GM19351 (cell line): Measurements from ENCODE around the gene NUP62.

Experiments used
- ATAC-seq: cut with Tn5 transposase; IDR thresholded peaks from one replicate; pipeline ENCODE4 v1.9.1; 2021; ENCODE audit warnings: mild to moderate bottlenecking, moderate library complexity; ENCODE audit not compliant: unreplicated experiment

NUP62 gene

DNA sequence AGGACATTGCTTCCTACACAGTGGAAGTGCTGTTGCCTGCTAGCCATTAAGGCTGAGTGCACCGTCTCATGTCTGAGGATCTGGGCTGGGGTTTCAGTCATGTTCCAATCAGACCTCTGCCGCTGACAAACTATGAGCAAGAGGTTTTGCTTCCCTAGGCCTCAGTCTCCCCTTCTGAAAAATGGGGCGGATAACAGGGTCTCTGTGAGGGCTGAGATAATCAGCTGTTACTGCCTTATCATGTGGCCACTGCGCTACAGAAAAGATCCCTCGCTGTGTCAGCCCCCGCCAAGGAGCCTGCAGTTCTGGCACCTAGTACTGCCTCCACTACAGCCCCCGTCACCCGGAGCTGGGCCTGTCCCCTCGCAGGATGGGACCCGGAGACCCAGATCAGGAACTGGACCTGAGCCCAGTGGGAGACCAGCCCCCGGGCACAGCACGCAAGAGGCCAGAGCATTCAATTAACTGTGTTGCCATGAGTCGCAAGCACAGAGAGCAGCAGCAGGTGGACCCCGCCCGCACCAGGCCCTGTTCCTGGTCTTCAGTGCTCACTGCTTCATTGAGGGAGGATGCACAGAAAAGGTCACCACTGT, 58.9 kb downstream of the NUP62 start:
- ATAC-seq: no peak

GRCh38 chr19:49869484-49870308, 59.6 kb downstream of the NUP62 start:
- peak; percentile 82 for ATAC-seq

GRCh38 chr19:49869009-49869483, 60.3 kb downstream of the NUP62 start:
- peak; percentile 13 for ATAC-seq

- ATAC-seq: peak; percentile 36
Observed at GRCh38 chr19:49866933-49867782, 62.1 kb downstream of the NUP62 start, which contains the start of gene PNKP. Gene PNKP (minus strand): TSS chr19:49867576. CDS start chr19:49867204, 372 bp downstream.

- ATAC-seq: no peak
Observed at GRCh38 chr19:49864890-49865289, 64.4 kb downstream of the NUP62 start.

DNA sequence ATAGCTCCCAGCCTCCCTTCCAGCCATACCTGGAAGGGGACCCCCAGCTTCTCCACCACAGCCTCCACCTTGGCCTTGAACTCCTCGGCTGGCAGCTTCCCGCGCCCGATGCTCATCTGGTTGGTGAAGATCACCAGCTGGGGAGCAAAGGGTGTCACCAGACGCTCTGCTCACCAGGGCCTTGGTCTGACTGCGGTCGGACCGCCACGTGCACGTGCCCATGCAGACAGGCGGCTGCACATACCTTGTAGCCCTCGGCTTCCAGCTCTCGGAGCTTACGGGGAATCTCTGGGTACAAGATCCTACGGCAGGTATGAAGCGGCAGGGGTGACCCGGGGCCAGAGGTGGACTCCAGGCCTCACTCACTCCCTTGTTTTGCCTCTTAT, 65.4 kb downstream of the NUP62 start:
- no peak for ATAC-seq

GRCh38 chr19:49863254-49863934, 65.9 kb downstream of the NUP62 start:
- ATAC-seq: no peak

DNA sequence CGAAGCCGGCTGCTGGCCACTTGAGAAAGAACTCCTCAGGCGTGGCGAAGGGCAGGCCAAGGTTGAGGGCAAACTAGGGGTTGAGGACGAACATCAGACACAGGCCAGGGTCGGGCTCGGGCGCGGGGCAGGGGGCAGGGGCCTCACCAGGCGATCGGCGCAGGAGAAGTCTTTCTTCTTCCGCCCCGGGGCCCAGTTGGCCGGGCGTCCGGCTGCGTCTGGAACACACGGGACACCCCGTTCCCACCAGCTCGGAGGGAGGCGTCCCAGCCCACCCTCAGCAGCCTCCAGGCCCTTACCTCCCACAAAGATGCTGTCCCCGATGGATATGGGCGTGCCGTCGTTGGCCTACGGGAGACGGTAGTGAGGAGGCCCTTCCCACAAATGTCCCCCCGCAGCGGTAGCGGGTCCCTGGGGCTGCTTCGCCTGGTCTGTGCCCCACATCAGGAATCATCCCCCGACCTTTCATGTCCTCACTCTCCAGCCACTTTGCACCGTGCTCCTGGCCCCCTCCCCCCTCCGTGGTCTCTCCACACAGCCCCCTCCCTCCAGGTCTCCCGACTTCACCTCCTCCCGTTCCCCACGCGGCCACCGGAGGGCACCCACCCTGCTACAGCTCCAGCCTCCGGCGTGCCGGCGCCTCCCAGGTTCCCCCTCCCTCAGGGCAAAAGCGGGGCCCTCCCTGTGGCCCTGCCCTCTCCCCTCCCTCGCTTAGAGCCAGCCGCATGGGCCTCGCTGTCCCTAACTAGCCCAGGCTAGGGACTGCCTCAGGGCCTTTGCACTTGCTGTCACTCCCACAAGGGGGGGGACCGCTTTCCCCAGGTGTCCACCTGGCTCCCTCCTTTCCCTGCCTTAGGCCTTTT, 66.7 kb downstream of the NUP62 start:
- ATAC-seq: no peak

DNA sequence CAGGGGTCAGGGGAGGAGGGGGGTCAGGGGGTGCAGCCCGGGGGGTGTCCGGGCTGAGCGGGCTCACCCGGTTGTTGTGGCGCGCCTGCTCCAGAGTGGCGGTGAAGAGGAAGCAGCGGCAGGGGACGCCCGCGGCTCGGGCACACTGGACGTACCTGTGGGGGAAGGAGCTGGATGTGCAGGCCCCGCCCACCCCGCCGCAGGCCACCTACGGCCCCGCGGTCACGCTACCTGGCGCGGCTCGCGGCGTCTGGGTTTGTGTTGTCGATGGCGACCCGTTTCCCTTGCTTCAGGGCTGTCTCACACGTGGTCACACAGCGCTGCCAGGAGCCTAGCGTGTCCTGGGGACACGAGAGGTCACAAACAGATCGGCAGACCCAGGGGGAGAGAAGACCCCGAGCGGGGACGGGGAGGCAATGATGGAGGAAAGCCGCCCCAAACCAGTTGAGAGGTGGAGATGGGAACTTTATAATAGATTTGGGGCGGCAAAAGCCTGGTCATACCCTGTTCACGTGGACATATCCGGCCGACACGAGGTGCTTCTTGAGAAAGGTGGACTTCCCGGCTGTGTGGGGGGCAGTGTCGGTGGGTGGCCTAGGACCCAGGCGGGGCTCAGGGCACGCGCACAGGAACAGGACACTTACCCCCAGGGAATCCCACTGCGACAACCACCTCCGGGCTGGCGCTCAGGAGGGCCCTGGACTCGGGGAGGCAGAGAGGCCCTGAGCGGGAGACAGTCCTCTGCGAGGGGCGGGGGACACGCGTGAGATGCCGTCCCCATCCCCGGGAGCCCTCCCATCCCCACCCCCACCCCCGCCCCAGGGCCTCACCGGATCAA, 67.5 kb downstream of the NUP62 start:
- no peak for ATAC-seq

- ATAC-seq: no peak
Observed at GRCh38 chr19:49861107-49861506, 68.2 kb downstream of the NUP62 start.

DNA sequence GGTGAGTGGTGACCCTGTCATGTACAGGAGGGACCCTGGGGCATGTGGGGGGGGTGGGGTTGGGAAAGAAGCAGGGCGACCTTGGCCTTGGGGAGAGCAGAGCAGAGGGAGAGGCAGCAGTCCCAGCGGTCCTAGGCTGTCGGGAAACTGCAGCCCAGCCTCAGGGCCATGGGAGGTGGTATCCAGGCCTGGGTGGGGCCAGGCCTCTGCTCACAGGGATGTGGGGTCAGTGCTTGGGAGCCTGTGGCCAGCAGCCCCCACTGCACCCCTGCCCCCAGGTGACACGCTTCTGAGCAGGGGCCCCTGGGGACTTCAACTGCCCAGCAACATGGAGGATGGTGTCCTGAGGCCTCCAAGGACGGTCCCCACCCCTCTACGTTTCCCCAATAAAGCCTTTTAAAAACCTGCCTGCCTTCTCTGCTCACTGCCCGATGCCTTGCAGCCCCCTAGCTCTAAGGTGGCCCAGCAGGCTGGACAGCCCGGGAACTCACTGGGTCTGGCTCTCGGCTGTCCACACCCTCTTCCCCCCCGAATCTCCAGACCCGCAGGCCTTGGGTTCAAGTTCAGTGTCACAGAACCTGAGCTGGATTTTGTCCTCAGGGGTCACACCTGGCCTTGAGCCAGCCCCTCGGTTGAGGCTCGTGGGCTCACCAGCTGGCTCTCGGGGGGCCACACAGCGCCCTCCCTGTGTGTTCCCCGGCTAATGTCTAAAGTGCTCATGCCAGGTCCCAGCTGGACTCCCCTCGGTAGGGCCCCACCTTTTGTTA, 68.8 kb downstream of the NUP62 start:
- ATAC-seq: no peak

DNA sequence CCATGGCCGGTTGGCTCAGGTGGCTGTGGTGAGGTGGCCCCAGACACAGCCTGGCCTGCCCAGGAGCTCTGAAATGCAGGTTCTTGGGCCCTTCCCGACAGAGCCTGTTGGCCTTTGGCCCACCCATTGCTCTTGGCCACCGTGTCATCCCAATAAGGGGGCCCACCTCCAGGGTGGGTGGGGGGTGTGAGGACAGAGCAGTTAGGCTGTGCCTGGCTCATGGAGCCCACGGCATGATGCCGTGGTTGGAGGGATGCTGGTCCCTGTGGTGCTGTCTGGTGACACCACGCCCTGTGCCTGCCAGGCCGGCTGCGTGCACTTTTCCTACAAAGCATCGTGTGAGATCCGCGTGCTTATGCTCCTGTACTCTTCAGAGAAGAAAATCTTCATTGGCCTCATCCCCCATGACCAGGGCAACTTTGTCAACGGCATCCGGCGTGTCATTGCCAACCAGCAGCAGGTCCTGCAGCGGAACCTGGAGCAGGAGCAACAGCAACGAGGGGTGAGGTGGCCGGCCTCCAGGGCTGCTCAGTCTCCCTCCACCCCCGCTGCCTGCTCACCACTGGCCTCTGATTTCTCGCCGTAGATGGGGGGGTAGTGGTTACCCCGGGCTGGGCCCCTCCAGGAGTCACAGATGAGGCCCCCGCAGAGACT, 69.5 kb downstream of the NUP62 start:
- no peak for ATAC-seq

DNA sequence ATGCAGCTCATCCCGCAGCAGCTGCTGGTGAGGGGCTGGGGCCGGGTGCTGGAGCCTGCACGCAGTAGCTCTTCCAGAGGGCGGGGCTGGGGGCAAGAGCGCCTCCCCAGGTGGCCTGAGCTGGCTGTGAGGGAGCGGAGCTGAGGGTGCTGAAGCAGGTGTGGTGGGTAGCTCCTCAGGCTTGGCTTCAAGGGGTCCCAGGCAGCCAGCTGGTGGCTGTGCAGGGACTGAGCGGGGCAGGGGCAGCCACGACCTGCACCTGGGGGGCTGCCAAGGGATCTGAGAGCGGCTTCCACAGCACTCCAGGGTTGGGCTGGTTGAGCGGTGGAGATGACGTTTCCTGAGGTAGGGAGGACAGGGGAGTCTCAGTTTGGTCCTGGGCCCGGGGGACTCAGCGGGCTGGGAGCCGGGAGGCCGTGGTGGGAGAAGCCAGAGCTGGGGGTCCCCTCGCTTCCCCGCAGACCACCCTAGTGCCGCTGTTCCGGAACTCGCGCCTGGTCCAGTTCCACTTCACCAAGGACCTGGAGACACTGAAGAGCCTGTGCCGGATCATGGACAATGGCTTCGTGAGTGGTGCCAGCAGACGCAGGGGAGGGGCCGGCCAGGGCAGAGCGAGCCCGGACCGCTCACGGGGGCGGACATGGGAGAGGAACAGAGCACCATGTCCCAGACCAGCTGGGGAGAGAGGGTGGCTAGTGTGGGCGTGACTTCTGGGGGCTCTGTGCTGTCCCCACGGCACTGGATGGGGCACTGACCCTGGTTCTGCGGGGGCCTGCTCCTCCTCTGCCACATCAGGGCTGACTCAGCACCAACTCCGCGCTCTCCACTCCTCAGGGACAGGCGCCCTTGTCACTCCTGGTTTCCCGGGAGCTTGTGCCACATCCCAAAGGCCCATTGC, 71.0 kb downstream of the NUP62 start:
- no peak for ATAC-seq

DNA sequence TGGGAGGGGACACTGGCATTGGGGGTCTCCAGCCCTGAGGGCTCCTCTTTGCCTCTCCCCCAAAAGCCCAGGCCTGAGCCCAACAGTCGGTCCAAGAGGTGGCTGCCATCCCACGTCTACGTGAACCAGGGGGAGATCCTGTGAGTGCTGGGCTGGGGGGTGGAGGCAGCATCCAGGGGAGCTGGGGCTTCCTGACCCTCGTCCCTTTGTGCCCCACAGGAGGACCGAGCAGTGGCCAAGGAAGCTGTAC, 71.5 kb downstream of the NUP62 start:
- no peak for ATAC-seq

GRCh38 chr19:49857061-49857837, 72.1 kb downstream of the NUP62 start:
- no peak for ATAC-seq
